NCI-H1417 (cell line): ENCODE measurements around the gene KLC1.

Source experiments
- DNase-seq, 3 experiments: peaks; one replicate each; lab custom pipeline; 2025; lab: John Stamatoyannopoulos, UW

Gene KLC1

DNA sequence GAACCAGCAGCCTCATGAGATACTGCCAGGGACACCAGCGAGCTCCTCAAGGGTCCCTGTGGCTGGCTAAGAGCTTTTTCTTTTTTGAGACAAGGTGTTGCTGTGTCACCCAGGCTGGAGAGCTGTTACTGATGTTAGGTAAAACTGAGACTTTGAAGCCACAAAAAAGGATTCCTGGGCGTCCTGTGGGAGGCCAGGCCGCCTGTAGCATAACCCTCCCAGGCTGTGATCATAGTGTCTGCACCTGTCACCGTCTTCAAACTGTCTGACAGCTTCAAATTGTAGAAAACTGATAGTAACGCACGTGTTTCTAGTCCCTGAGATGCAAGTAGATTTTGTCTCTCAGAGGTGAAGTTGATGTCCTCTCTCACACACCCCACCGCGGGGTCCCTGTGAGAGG, 90.7 kb downstream of the KLC1 start:
- no peak for DNase-seq

DNA sequence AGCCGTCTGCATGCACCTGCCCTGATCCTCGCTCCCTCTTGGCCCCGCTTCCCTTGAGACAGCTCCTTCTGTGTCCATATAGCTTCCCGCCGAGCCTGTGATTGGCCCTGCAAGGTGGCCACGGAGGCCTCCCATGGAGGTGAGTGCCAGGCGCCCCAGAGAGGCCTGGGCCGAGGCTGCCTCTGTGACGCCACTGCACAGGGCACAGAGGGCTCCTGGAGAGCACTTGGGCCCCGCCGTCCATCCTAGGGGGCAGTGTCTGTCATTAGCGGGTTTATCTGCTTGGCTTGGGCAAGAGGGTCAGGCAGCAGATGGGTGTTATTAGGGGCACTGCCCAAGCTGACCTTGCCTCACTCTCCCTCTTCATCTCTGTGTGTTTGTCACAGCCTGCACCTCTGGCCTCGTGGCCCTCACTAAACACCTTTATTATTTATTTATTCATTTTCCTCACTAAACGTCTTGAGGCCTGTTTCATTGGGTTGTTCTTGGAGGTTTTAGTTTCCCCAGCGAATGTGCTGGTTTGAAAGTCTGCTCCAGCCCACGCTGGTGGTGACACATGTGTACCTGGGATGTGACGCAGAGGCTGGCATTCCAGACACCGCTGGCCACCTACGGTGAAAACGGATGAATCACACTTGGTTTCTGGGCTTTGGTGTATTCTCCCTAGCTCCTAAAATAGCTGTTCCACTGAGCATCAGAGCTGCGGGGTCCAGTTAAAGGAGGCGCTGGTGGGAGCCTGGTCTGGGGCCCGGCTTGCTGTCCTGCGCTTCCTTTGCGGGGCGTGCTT, 92.5 kb downstream of the KLC1 start:
- DNase-seq, result no peak

DNA sequence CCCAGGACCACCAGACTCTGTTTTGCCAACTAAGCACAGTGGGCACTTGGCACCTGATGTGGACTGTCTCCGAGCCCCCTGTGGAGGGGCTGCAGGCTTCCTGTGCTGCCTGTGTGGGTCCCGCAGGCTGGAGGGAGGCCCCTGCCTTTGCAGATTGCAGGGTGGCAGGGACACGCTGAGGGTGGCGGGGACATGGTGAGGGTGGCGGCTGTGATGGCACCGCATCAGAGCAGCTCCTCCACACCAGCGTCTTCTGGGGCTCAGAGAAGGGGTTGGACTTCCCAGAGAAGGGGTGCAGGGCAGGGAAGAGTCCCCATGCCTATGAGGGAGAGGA, 94.7 kb downstream of the KLC1 start:
- no peak for DNase-seq

DNA sequence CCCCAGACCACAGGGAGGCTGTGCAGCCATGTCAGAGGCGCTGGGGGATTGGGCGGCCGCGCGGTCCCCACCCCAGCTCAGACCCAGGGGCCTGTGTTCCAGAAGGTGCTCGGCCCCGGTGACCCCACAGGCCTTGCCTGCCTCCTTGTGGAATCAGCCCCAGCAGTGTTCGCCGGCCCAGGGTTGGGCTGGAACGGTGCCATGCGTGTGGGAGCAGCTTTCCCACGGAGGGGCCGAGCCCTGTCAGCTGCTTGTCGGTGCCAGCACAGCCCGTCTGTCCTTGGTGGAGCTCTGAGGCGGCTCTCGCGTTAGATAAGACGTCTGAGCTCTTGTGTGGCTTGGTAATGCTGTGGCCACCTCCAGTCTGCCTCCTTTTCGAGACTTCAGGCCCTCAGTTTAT, 95.1 kb downstream of the KLC1 start:
- no peak for DNase-seq

DNA sequence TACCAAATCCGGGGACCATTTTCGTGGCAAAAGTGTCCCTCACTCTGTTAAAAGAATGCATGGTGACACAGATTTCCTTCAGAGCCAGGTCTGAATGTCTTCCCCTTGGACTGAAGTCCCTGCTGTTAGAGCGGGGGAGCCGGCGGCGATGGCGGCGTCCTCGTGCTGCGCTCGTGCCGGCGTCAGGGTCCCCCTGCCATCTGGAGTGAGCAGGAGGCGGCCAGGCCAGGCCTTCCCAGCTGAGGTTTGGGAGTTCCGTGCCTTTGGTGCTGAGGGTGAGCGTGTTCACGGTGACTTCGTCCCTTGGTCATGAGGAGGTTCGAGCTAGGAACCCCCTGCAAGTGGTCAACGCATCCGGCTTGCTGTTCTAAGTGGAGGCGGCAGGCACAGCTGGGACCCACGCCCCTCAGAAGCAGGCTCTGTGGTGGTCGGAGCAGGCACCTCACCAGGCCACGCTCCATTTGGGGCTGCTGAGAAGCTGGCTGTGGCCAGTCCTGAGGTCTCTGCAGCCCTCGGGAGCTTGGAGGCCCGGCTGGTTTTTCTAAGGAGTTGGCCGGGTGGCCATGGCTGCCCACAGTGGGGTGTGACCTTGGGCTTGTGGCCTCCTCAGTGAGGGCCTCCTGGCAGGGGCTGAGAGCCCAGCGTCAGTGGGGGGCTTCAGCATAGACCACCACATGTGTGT, 96.1 kb downstream of the KLC1 start:
- no peak for DNase-seq

DNA sequence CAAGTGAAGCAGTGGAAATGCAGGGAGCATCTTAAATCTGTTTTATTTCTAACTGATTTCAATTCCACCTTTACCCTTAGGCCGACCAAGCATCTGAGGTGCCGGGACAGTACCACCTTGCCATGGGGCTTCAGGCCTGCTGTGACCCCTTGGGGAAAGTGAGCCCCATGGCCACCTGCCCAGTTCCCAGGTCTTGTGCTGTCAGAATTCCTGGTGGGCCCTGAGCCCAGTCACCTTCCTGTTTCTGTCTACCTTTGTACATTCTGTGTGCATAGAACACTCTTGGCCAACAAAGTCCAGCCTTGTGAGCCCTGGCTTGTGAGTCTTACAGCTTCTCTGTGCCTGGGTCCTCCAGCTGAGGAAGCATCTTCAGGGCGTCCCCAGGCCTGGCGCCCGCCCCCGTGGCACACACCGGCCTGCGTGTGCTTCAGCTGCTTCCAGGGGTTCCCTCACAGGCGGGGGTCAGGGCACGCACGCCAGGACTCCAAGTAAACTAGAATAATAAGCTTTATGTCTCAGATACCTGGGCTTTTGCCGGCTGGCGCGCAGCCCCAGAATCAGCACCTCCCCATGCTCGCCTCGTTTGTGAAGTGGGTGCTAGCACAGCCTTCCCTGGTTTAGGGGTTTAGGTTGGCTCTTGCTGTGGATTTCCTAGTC, 96.9 kb downstream of the KLC1 start:
- DNase-seq, result no peak

DNA sequence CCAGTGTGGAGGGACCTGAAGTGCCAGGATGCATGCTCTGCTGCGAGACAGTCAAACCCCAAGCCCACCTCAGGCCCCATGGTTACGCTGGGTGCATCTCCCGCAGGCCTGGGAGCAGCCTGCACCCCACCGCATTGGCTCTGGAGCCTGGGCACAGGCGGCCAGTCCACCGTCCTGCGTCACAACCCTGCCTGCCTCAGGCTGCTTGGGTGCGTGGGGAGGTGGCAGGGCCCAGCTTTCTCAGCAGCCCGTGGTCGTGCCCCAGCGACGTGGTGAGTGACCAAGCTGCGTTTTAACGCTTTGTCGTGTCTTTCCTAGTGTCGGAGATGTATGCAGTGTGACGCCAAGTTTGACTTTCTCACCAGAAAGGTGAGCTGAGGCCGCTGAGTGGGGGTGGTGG, 97.5 kb downstream of the KLC1 start:
- DNase-seq, result no peak

DNA sequence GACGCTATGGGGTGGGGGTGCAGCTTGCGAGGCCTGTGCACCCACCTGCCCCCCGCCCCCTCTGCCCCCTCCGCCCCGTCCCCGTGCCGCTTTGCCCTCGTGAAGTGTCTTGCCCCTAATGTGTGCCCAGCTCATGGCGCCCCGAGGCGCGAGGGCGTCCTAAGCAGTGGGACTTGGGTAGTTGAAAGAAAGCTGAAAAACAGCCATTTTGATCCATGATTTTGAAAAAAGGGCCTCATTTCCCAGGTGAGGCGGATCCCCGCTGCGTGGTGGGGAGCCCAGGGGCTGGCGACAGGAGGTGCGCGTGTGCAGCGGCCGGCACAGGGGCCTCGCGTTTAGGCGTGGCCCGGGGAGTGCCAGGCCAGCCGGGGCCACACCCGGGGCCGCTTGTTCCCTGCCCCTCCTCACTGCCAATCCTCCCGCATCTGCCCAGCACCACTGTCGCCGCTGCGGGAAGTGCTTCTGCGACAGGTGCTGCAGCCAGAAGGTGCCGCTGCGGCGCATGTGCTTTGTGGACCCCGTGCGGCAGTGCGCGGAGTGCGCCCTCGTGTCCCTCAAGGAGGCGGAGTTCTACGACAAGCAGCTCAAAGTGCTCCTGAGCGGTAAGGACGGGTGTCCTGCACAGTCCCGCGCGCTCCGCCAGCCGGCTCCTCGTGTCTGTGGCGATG, 98.4 kb downstream of the KLC1 start:
- no peak for DNase-seq

DNA sequence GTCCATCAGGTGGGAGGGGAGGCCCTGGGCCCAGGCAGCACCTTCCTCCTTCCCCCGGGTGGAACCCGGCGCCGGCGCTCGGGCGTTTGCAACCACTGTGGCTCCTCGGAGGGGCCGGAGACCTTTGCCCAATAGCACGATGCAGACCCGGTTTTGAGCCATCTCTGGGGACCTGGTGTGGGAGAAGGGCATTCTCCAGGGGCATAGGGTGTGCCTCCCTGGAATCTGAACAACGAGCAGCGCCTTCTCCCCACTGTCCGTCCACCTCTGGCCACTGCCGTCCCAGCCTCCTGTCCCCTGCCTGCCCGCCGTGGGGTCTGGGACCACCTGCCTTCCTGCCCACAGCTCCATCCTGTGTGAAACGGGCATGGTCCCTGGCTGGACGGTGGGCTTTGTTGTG, 99.1 kb downstream of the KLC1 start:
- no peak for DNase-seq

DNA sequence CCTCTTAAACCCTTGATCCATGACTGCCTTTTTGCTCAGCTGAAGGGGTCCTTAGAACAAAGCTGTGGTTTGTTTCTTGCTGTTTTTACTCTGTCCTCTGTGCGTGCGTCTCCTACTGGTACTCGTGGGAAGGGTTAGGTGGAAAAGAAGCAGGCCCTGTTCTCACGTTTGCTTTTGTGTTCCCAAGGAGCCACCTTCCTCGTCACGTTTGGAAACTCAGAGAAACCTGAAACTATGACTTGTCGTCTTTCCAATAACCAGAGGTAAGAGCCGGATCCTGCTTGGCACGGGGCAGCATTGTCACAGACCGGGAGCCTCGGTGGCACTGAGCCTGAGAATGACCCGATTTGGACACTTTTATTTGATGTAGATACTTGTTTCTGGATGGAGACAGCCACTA, 99.7 kb downstream of the KLC1 start:
- DNase-seq, result peak in 1 of 3 experiments; percentile 53

DNA sequence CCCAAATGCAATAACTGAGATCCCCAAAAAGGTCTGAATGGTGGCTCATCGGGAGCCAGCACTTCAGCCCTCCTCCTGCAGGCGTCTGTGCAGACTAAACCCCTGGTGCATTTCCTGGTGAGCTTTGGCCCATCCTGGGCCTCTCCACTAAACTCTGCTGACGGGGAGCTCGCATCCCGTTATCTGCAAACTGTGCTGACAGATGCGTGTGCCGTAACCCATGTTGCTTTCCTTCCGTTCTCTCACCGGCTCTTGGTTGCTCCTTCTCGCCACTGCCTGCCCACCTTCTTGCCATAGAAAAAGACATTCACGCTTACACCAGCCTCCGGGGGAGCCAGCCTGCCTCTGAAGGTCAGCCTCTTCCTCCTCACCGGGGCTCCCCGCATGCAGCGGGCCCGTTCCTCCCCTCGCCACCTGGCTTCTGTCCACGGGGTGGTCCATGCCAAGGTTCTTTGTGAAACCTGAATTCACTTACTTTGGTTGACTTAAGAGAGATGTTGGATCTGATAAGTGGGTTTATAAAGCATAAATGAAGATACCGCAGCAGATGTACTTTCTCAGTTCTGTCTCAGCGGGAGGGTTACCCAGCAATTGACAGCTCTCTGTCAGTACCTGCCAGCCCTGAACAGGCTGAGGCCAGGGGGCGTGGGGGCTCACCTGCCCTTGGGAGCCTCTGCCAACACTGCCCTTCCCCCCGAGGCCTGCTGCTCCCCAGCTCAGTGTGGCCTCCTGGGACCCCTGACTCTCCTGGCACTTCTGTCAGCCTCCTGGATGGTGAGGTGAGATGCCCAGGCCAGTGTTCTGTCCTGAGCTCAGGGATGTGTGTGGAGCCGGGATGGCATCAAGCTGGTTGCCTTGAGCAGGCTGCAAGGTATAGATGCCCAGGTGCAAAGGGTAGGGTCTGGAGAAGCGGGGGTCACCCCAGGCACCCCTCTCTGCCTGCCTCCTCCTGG, 100.8 kb downstream of the KLC1 start:
- no peak for DNase-seq

DNA sequence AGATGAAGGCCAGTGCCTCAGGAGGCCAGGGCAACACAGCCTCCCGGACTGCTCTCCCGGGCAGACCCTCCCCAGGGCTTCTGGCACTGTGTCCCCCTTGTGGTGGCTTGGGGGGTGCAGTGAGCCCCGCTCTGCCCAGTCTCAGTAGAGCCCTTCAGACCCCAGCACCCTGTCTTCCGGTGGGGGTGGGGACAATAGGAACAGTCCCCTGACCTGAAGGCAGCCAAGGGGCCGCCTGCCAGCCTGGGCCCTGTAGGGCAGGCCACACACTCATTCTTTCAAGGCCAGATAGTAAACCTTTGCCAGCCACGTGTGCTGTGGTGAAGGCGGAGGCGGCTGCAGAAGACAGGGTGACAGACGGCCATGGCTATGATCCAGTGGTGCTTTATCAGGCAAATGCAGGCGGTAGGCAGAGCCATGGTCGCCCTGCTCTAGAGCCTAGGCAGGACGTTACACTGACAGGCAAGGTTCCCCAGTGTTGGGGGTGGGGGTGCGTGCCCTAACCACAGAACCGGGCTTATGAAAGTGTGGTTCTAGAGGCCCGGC, 101.6 kb downstream of the KLC1 start:
- no peak for DNase-seq

DNA sequence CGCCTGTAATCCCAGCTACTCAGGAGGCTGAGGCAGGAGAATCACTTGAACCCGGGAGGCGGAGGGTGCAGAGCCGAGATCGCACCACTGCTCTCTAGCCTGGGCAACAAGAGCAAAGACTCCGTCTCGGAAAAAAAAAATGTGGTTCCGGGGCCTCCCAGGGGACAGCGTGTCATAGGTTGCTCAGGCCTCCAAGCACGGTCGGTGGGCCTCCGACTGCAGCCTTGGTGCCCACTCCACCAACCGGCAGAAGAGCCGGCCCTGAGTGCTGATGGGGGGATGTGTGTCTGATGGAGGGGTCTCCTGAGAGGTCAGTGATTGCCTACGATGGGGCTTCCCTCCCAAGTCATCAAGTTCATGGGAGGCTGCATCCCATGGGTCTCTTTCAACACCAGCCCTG, 102.5 kb downstream of the KLC1 start:
- no peak for DNase-seq

DNA sequence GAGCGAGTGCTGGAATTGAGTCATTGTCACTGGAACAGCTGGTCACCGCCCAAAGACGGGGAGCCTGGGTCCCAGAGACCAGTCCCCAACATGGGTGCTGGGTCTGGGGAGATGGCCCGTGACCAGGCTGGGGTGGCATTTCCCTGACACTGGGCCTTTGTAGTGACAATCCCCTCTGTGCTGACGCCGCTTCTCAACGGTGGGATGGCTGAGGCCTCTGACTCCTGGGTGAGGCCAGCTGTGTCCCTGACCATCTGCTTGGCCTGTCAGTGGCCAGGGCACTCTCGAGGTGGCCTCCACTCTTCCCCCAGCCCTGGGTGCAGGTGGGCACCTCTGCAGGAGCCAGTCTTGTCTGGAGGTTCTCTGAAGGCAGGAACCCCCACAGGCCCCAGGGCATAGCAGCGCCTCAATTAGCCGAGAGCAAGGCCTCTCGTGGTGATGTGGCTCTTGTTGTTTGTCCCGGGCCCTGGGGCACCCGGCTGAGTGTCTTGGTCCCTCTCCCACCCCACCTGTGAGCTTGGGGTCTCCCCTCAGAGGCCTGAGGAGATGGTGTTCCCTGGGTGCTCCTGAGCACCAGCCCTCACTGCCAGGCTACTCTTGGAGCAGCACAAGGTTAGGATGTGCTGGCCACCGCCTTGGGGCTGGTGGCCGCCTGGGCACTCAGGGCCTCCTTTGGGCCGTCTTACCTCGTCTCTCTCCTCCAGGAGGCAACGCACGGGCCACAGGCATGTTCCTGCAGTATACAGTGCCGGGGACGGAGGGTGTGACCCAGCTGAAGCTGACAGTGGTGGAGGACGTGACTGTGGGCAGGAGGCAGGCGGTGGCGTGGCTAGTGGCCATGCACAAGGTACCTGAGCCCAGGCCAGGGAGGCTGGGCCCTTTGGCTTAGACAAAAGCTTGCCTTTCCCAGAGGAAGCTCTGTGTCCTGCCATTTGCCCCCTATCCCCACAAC, 103.2 kb downstream of the KLC1 start:
- DNase-seq, result no peak

DNA sequence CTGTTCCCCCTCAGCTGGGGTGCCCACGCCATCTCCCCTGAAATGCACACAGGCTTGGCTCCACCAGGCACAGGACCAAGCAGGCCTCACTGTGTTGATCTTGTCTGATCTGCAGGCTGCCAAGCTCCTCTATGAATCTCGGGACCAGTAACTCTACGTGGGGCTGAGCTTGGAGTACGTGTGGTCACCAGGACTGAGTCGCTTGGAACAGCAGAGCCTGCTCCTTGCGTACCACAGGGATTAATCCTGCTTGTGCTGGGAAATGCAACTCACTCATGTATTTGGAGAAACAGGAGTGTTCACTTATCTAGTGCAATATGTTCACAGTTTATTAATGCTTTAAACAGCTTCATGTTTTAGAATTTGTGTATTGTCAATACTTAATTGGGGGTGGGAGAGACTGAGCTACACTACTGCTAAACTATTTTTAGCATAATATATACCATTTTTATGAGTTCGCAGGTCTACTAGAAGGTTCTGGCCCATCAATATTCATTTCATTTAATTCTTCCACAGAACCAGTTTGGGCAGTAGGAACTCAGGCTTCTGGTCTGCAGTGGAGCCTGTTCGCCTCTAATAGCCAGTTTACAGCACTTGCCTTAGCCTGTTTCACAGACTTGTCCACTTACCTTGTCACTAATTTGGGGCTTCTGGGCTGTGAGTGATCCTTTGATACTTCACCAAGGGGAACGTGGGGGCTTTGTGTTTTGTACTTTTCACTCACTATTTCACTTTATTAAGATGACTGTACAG, 104.0 kb downstream of the KLC1 start:
- DNase-seq, result no peak

DNA sequence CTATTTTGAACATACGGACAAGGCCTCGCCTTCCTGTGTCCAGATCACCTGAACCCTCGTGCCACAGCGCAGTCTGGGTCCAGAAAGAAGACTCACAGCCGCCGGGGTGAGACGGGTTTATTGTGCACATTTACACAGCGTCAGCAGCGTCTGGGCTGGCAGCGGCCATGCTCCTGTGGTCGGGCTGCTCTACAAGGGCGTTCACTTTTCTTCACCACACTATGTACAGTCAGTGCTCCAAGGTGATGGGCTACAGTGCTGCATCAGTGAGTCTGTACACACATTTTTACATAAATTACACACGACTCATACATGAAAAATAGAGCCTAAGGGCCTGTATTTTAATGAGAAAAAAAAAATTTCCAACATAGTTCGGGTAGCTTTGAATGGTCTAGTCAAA, 104.6 kb downstream of the KLC1 start:
- no peak for DNase-seq

DNA sequence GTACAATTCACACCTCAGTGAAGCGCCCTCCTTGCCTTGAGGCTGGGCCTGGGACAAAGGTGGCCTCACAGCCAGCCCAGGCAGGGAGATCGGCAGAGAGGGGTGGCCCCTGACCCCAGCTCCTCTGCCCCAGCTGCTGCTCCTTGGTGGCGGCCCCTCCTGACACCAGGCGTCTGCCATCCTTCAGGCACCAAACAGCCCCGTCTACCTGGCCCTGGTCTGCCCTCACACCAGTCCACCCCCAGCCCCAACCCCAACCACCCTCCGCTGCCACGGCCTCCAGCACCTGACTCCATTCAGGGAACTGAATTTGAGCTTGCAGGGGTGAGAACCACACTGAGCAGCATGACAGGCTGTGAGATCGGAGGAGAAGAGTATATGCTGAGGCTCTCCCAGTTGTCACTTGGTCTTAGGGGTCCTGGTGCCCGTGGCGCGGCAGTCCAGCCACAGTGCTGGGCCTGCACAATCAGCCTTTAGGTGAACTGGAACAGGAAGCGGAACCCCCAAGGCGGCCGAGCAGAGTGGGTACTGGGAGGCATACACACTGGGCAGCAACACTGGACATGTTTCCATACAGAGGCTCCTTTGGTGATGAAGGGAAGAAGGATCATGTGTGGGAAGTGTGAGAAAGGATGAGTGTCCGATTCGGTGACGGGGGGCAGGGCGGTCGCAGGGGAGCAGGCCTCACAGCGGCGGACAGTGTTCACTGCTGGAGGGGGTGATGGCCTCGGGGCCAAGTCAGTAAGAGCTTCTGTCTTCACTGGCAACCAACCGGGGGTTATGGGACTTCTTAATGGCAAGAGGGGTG, 105.3 kb downstream of the KLC1 start:
- DNase-seq, result no peak

DNA sequence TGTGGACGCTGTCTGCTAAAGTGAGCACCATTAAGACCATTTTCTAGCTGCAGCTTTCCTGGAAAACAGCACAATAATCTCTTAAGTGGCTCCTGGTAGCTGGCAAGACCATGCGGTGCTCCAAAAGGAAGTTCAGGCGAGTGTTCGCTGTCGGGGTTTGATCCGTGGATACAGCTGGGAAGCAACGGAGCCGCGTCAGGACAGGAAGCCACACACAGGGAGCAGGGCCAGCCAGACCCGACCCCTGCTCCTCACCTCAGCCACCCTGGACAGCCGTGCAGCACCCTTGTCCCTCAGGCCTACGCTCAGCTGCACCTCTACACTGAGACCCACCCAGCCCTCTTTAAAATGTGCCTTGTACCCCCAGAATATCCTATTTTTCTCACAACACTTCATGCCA, 106.0 kb downstream of the KLC1 start:
- DNase-seq, result no peak

DNA sequence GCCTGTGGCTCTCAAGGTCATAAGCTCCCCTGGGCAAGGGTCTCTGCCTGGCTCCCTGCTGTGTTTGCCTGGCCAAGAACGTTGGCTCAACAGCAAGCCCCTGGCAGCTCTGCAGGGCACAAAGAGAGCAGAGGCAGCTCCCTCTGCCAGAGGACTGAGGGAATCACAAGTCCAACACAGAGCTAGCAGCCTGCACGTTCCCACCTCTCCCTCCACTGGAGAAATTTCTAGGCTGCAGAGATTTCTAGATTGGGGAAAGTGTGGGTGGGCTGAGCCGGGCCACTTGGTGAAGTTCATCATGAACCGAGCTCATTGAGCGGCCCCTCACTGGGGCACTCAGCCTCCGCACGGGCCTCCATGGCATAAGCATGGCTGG, 106.4 kb downstream of the KLC1 start:
- DNase-seq, result no peak
